Endometrium (tissue), 2 donors: ENCODE data around the gene APOC1.
"Not testable (repeated sequence)": the region's sequence is repeated elsewhere in the genome, so short reads cannot be mapped to it uniquely, and the experiment has no call there.

Source experiments
- FAIRE-seq: peaks from 2 replicates; lab custom pipeline; 2012; peaks lifted over from hg19 to GRCh38; lab: Jason Lieb, UNC
- donor health status: control.
- donor health status: control.

The APOC1 gene

DNA sequence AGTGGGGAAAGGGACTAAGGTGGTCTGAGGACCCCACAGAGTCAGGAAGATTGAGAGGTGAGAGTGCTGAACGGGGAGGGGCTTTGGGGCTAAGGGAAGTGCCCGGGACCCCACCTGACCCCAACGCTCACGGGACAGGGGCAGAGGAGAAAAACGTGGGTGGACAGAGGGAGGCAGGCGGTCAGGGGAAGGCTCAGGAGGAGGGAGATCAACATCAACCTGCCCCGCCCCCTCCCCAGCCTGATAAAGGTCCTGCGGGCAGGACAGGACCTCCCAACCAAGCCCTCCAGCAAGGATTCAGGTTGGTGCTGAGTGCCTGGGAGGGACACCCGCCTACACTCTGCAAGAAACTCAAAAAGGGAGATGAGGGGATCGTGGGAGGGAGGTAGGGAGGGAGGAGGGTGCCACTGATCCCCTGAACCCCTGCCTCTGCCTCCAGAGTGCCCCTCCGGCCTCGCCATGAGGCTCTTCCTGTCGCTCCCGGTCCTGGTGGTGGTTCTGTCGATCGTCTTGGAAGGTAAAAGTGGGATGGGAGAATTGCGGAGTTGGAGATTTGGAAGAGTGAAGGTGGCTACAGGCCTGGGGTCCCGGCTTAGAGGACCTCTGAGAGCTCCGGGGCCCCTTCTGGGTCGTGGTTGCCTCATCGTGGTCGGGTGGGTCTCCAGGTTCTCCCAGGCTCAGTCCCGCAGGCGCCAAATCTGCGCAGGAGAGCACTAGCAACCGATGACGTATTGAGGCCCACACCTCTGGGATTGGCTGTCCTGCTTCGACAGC, at the start of gene APOC1:
TSS of gene APOC1 (plus strand) at position 176 of the 774 bp plus-strand sequence. CDS start at position 460, 284 bp downstream.
- FAIRE-seq: not testable (repeated sequence)

GRCh38 chr19:44865196-44865767, 49.1 kb upstream of the APOC1 start:
- no peak for FAIRE-seq

DNA sequence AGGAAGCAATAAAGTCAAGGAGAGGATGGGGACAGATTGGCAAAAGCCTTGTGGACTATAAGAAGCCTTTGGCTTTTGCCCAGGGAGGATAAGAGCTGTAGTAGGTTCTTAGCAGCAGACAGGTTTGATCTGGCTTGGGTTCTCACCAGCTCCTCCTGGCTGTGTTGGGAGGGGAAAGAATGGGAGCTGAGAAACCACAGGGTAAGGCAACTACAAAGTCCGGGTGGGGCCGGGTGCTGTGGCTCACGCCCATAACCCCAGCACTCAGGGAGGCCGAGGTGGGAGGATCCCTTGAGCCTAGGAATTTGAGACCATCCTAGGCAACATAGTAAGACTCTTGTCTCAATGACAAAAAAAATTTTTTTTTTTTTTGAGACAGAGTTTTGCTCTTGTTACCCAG, 47.7 kb upstream of the APOC1 start:
- FAIRE-seq: no peak

- FAIRE-seq: no peak
Measured at GRCh38 chr19:44867578-44867977, 46.8 kb upstream of the APOC1 start.

DNA sequence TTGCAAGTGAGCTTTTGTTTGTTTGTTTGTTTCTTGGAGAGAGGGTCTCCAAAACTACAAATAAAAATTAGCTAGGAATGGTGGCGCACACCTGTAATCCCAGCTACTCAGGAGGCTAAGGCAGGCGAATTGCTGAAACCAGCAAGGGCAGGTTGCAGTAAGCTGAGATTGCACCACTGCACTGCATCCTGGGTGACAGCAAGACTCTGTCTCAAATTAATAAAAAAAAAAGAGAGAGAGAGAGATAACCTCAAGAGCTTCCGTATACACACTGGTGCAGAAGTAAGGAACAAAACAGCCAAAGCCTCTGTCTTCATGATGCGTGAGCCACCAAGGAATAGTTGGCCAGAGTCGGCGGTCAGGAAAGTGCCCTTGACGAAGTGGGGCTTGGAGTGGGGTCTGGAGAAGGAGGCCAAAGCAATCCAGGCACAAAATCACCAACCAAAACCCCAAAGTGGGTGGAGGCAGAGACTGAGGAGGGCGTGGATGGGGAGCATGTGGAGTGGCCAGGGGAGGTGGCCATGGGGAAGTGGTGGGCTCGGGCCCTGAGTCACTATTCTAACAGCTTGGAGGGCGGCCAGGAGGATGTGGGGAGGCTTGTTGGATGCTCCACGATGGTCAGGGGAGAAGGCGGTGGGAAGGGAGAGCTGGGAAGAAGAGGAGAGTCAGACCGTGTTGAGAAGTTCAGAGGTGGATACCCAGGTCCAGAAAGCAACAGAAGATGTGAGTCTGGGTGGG, 44.5 kb upstream of the APOC1 start:
- FAIRE-seq: no peak

DNA sequence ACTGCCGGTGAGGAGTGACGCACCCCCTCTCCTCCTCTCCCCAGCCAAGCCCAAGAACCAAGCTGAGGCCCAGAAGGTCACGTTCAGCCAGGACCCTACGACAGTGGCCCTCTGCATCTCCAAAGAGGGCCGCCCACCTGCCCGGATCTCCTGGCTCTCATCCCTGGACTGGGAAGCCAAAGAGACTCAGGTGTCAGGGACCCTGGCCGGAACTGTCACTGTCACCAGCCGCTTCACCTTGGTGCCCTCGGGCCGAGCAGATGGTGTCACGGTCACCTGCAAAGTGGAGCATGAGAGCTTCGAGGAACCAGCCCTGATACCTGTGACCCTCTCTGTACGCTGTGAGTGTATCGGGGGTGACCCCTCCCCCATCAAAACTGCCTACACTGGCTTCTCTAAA, 42.6 kb upstream of the APOC1 start:
- no peak for FAIRE-seq

DNA sequence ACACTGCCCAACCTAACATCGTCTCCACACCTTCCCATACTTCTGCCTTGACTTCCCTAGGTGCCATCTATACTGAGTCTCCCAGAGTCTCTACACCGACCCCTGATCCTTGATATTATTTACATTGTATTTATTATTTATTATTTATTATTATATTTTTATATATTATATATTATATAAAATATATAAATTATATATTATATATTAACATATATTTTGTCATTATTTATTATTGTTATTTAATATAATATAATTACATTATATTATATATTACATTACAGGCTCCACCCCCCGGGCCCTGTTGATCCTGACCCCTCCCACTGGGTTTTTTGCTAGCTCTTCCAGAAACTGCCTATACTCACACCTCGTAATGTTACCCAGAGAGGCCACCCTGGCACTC, 41.7 kb upstream of the APOC1 start:
- FAIRE-seq: no peak

DNA sequence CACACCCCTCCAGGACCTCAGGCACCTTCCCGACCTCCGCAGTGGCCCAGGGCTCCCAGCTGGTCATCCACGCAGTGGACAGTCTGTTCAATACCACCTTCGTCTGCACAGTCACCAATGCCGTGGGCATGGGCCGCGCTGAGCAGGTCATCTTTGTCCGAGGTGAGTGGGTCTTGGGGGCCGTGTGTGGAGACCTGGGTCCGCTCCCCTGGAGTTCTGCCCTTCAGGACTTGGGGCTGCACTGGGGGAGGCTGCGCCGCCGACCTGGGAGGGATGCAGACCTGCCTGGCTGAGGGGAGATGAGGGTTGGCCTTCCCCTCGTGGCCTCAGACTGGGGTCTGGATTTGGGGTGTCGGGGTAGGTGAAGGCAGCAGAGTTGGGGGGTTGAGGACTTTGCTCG, 40.1 kb upstream of the APOC1 start:
- no peak for FAIRE-seq

GRCh38 chr19:44875666-44876451, 38.5 kb upstream of the APOC1 start:
- FAIRE-seq: no peak

GRCh38 chr19:44876930-44877535, 37.4 kb upstream of the APOC1 start:
- FAIRE-seq: no peak

GRCh38 chr19:44878120-44878865, 36.1 kb upstream of the APOC1 start:
- FAIRE-seq: no peak

DNA sequence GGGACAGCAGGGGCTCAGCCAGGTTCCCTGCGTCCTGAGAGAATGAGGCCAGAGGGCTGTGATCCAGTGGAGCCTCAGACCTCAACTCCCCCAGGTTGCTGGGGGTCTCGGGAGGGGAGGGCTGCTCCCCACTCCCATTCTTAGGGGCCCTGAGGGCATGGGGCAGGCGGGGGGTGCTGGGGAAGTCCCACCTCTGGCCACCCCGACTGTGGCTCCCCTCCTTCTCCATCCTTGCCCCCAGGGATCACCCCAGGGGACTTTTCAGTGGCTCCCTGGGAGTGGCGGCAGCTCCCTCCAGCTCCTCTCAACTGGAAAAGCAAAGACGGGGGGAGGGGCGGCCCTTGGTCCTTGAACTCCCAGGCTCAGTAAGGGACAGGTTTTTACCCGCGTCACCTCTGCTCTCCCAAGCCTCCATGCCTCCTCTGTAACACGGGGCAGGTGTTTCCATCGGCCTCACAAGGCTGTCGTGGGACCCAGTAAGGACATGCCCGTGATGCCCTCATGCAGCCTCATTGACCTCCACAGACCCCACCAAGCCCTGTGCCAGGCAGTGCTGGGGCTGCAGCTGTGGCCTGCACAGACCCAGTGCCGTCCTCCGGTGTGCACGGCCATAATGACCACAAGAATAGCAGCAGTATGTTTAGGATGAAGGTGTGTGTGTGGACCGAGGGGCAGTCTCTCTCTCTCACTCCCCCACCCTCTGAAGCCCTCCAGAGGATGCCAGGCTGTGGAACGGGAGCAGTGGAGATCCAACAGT, 34.9 kb upstream of the APOC1 start:
- FAIRE-seq: no peak

GRCh38 chr19:44882063-44882462, 32.3 kb upstream of the APOC1 start:
- no peak for FAIRE-seq

- FAIRE-seq: not testable (repeated sequence)
Measured at GRCh38 chr19:44882619-44883397, 31.6 kb upstream of the APOC1 start.

DNA sequence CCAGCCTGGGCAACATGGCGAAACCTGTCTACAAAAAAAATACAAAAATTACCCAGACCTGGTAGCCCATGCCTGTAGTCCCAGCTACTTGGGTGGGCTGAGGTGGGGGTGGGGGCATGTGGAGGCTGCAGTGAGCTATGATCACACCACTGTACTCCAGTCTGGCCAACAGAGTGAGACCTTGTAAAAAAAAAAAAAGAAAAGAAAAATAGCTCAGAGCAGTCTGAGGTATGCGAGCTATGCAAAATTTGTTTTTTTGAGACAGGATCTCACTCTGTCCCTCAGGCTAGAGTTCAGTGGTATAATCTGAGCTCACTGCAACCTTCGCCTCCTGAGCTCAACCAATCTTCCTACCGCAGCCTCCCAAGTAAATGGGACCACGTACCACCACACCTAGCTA, 30.5 kb upstream of the APOC1 start:
- FAIRE-seq: no peak

GRCh38 chr19:44884566-44884965, 29.8 kb upstream of the APOC1 start:
- no peak for FAIRE-seq

- FAIRE-seq: no peak
Measured at GRCh38 chr19:44886141-44886540, 28.3 kb upstream of the APOC1 start.

GRCh38 chr19:44887648-44888047, 26.8 kb upstream of the APOC1 start:
- no peak for FAIRE-seq

GRCh38 chr19:44888335-44888734, 26.1 kb upstream of the APOC1 start:
- FAIRE-seq: not testable (repeated sequence)
